ENCODE measurements around the gene SCIN.
"Not testable (repeated sequence)": the region's sequence is repeated elsewhere in the genome, so short reads cannot be mapped to it uniquely, and the experiment has no call there.

Gene SCIN

GRCh38 chr7:12648704-12649261, 78.3 kb downstream of the SCIN start:
- no peak overlapping the region for H3K4me3 ChIP-seq (ENCODE audit: low read depth, low read length)
- TF ChIP-seq CTCF (IDR thresholded peaks at IDR 0.05; ENCODE audit: low read depth, low read length) = no peak

GRCh38 chr7:12649348-12649747, 78.8 kb downstream of the SCIN start:
- H3K4me3 ChIP-seq (ENCODE audit: low read depth, low read length) = no peak overlapping the region
- no peak for TF ChIP-seq CTCF (IDR thresholded peaks at IDR 0.05; ENCODE audit: low read depth, low read length)

- H3K4me3 ChIP-seq (ENCODE audit: low read depth, low read length) = no peak overlapping the region
- TF ChIP-seq CTCF (IDR thresholded peaks at IDR 0.05; ENCODE audit: low read depth, low read length) = no peak
Observed at GRCh38 chr7:12650080-12650479, 79.6 kb downstream of the SCIN start.

- no peak for TF ChIP-seq CTCF (IDR thresholded peaks at IDR 0.05; ENCODE audit: low read depth, low read length)
- no peak overlapping the region for H3K4me3 ChIP-seq (ENCODE audit: low read depth, low read length)
Observed at GRCh38 chr7:12653110-12653509, 82.6 kb downstream of the SCIN start.

GRCh38 chr7:12653518-12653917, 83.0 kb downstream of the SCIN start:
- no peak overlapping the region for H3K4me3 ChIP-seq (ENCODE audit: low read depth, low read length)
- no peak for TF ChIP-seq CTCF (IDR thresholded peaks at IDR 0.05; ENCODE audit: low read depth, low read length)

GRCh38 chr7:12655161-12655560, 84.6 kb downstream of the SCIN start:
- H3K4me3 ChIP-seq (ENCODE audit: low read depth, low read length) = no peak overlapping the region
- no peak for TF ChIP-seq CTCF (IDR thresholded peaks at IDR 0.05; ENCODE audit: low read depth, low read length)

GRCh38 chr7:12660423-12660822, 89.9 kb downstream of the SCIN start:
- H3K4me3 ChIP-seq (ENCODE audit: low read depth, low read length) = not testable (repeated sequence)

GRCh38 chr7:12660986-12661385, 90.5 kb downstream of the SCIN start:
- H3K4me3 ChIP-seq (ENCODE audit: low read depth, low read length) = not testable (repeated sequence)

All from WI38 (cell line).